Measurements from ENCODE around the gene EEFSEC.
A peak's percentile ranks its signal among the peaks of the same experiment; 100 is the strongest.

Gene EEFSEC

DNA sequence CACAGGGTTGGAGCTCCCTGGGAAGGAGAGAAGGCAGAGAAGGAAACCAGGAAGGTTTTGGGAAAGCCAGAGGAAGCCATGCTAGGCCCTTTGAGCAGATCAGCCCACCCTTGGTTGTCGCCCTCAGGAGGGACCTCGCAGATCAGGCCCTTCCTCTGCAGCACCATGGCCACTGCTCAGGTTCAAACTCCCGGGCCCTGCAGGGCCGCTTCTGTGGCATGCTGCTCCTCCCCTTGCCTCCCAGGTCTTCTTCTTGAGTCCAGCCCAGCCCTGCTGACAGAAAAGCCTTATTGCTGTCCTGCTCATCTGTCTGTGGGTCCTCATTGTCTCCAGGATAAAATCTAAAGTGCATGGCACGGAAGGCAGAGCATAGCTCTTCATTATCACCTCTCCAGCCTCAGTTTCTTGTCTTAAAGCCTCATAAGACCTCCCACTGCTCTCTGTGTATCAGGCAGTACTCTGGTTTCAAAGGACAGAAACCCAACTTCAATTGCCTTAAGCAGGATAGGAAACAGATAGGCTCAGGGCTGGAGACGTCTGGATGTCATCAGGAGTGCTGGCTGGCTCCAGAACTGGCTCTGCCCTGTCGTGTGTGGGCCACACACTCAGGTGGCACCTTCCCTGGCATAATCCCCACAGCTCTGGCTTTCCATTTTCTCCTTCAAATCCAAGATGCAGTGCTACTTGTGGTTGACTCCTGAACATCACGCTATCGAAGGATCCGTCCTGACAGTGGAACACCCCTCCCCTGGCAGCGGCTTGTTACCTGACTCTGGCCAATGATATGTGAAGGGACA, 118.5 kb downstream of the EEFSEC start:
- DNase-seq (ENCODE audit: low spot score), result peak; percentile 37

DNA sequence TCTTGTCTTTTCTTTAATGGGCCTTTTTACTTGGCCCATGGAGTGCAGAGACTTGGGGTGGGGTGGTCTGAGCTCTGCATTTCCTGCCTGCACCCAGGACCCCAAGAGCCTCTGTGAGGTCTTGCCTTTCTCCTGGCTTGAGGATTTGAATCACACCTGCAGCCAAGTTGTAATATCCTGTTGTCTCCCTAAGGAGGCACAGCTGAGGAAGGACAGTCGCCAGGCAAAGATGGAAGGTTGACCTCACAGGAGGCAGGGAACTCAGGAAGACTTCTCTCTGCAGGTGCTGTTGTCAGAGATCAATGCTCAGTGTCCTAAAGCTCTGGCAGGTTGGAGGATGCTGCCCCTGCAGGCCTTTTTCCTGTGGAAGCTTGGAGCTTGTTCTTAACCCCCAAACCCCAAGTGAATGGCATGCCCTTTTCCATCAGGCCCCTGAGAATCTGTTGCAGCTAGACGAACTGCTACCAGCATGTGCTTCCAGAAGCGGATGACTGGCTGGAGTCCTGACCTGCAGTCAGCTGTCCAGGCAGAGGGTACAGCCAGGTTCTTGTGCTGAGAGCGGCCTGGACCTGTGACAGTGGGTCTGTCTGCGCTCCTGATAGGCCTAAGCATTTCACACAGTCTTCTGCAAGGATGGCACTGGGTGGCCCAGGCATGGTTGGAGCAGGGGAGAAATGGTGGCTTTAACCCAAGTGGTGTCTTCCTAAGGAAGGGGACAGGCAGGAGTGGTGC, 120.0 kb downstream of the EEFSEC start:
- DNase-seq (ENCODE audit: low spot score), result peak; percentile 38

DNA sequence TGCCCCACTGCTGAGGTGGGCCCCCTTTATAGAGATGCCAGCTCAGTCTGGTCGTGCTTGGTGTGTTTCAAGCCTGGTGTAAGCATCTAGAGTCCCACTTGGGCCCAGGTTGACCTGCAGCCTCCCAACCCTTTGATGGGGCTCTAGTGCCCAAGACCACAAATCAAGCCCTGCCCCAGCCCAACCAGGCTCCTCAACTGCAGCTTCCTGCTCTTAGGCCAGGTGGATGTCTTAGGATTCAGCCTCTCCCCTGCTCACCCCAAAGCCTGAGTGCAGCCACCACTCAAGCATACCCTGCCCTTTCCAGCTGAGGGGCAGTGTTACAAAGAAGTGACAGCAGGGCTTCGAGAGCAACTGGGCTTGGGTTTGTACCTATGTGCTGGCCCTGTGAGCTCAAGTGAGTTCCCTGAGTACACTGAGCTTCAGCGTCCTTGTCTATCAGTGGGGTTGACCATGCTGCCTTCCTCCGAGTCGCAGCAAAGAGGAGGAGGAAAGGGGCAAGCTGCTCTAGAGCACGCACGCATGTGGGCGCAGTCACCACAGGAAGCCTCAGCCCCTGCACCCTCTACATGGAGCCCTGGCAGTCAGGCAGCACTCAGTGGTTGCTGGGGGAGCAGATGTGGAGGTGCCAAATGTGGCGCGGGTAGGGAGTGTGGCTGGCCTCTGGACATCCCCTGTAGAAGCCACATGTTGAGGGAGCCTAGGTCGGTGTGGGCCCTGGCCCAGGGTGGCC, 120.7 kb downstream of the EEFSEC start:
- DNase-seq (ENCODE audit: low spot score), result peak; percentile 39

DNA sequence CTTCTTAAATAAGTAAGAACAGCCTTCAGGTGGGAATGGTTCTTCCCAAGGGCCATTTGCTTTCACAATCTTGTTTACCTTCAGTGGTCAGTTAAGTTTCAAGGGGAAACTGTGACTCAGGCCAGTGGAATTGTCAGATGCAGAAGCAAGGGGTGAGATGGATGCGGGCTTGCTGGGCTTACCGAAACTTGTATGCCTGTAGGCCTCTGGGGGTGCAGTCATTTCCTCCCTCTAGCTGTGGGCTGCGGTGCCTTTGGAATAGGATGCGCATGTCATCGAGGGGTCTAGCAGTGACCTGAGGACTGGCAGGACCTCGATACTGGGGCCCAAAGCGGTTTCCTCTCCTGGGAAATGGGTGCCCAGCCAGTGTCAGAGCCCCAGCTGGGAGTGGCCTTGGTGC, 121.6 kb downstream of the EEFSEC start:
- DNase-seq (ENCODE audit: low spot score), result peak; percentile 46

DNA sequence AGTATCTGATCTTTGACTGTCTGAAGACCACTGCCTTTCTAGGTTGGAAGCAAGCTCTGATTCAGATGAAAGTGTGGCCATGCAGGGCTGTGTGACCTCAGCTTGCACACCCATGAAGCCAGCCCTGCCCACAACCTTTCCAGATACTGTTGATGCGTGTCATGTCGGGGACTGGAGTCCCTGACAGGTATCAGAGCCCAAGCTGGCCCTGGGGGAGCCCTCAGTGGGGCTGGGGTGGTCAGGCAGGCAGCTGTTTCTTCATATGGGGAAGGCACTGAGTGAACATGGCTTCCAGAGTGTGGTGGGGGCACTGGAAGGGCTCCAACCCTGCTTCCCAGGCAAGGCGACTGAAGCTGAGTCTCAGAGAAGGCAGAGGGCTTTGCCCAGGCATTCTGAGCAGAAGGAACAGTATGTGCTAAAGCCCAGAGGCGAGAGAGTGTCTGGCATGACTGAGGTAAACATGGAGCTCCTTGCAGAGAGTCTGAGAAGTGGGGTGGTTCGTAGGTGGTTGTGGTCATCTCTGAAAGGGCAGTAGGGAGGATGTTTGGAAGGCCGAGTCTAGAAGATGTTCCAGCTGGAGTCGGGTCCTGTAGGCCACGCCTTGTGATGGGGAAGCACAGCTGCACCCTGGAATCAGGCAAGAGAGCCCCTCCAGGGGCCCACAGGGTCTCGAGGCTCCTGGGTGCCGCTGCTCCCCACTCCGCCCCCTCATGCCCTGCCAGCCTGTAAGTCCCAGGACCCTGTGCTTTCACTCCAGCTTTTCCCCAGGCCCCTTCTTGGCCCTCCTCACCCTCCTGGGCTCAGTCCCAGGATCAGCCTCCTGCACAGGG, 122.2 kb downstream of the EEFSEC start:
- DNase-seq (ENCODE audit: low spot score), result peak; percentile 35

DNA sequence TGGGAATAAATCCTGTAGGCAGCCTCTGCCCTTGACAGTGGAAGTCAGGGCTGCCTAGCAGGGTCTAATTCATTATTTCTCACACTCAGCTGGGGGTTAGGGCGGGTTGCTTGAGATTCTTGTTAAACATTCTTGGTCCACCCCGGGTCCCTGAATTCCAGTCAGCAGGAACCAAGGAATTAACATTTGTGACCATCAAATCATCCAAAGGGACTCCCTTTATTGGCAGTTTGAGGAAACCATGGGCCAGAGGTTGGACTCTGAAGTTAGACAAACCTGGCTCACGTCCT, 122.8 kb downstream of the EEFSEC start:
- DNase-seq (ENCODE audit: low spot score), result no peak

DNA sequence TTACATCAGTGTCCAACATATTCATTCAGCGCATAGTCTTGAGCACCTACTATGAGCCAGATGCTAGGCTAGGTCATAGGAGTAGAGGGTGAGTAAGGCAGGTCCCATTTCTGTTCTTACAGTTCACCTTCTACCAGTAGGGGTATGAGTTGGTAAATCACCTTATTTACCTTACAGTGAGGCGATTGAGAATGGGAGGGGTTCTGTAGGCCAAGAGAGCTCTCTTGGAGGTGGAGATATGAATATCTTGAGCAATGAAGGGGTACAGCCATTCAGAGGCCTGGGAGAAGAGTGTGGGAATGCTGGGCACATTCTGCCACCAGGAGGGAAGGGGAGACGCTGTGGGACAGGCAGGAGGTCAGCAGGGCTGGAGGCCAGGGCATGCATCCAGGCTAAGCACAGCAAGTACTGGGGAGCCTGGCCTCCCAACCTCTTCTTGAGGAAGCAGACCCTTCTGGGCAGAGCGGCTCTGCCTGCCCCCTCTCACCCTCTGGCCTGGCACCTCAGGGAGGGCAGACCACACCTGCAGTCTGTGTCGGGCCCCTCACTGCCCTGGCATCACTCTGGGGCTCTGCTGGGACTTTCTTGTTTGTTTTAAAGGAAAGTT, 123.4 kb downstream of the EEFSEC start:
- DNase-seq (ENCODE audit: low spot score), result peak; percentile 39

DNA sequence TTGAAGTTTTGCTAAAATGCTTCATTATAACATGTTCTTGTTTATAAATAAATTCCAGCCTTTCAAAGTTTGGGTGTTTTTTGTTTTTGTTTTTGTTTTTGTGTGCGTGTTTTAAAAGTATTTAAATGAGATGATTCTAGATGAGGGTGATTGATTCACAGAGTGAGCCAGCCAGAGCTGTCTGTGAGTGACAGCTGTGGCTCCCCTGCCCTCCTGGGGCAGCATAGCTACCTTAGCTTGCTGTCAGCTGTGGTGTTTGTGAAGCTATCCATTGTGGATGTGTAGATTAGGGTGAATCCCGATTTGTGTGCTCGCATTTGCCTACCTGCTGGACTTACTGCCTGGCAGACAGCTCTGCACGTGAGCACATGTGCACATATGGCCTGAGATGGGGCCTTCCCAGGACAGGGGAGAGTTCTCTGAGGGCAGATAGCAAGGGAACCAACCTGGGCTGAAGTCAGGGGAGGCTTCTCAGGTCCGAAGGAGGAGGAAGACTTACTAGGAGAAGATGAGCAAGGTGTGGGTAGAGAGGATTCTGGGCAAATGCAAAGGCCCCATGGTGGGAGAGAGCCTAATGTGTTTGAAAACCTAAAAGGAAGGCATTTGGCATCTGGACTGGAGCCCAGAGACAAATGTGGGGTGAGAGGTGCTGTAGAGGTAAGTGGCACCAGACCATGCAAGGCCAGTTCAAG, 124.2 kb downstream of the EEFSEC start:
- peak; percentile 41 for DNase-seq (ENCODE audit: low spot score)

DNA sequence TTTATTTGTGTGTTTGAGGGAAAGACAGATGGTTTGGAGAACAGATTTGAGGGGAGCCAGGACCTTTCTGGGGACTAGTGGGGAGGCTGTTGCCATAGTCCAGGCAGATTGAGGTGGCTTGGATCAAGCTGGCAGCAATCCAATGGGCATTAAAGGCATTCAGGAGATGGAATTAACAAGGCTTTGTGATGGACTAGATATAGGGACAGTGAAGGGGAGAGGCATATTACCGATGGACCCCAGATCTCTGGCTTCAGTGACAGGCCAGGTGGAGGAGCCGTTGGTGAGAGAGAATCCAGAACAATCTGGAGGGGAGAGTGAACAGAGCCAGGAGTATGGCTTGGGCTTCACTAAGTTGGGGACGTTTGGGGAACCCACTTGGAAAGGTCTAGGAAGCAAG, 124.8 kb downstream of the EEFSEC start:
- peak; percentile 36 for DNase-seq (ENCODE audit: low spot score)

DNA sequence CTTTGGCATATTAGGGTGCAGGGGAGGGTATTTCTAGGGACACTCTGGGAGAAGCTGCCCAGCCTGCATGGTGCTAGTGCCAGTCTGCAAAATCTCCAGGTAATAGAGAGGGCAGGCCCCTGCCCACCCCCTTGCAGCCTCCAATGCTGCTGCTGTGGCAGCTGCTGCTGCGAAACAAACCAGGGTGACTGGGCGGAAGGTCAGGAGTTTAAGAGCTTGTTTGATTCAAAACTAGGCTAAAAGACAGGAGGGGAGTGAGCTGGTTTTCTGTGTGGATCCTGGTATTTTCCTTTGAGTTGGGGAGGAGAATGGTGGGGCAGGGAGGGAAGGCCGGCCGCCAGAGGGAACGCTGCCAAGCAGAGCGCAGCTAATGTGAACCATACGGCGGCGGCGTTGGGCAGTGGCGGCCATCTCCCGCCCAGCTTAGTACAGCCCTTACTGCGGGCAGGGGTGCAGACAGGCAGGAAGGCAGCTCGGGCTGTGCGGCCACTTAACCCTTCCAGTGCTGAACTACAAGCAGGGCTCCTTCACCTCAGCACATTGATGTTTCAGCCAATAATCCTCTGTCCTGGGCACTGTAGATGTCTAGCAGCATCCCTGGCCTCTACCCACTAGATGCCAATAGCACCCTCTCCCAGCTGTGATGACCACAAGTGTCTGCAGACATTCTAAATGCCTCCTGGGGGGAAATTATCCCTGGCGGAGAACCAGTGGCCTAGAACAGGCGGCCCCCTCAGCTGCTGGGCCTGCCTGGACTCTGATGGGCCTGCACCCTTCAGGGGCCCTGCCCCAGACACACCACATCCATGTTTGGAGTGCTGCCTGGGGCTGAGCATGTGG, 125.7 kb downstream of the EEFSEC start:
- DNase-seq (ENCODE audit: low spot score), result peak; percentile 84

DNA sequence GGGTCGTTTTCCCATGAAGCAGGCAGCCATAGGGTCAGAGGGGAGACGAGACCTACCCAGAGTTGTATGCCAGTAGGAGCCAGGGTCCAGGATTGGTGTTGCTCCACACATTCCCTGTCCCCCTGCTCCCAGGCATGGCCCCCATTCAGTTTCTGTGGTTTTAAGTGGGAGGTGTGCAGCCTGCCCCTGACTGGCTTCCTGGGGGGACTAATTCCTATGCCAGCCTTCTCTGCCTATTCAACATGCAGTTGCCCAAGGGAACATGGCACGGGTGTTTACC, 126.3 kb downstream of the EEFSEC start:
- DNase-seq (ENCODE audit: low spot score), result peak; percentile 40

DNA sequence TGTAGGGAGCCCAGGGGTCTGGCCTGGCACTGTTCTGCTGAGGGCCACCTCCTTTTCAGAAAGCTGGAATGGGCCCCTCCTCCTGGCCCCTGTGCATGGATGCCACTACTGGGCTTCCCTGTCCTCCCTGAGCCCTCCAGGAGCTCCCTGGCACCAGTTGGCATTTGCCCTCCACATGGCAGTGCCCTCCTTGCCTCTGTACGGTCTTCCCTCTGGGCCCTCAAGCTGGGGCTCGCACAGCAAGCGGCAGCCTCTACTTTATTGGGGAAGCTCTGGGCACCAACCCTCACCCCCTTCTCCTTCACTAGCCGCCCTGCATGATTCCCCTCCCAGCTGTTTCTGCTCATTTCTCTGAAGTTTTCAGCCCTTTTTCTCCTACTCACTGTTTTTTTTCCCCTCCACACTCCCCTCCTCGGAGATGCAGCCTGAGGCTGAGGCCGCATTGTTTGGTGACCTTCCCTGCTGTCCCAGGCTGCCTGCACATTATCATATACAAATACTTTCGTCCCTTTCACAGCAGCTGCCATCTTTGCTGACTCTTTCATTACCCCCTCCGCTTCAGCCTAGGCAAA, 127.3 kb downstream of the EEFSEC start:
- peak; percentile 62 for DNase-seq (ENCODE audit: low spot score)

DNA sequence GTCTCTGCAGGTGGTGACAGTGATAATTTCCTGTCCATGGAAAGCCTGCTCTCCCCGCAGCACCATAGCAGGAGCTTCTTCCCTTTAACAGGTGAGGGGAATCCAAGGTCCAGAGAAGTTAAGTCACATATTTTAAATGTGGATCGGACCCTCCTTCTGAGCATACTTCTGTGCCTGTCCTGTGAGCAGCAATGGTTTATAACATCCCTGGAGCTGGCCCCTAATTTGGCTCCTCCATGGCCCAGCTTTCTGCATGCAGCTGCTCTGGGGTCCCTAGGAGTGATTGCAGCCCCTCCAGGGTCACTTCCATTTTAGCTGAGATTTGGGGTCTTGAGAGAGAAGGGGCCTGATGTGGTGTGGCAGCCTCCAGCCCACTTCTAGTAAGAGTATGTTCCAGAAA, 127.8 kb downstream of the EEFSEC start:
- DNase-seq (ENCODE audit: low spot score), result peak; percentile 40

DNA sequence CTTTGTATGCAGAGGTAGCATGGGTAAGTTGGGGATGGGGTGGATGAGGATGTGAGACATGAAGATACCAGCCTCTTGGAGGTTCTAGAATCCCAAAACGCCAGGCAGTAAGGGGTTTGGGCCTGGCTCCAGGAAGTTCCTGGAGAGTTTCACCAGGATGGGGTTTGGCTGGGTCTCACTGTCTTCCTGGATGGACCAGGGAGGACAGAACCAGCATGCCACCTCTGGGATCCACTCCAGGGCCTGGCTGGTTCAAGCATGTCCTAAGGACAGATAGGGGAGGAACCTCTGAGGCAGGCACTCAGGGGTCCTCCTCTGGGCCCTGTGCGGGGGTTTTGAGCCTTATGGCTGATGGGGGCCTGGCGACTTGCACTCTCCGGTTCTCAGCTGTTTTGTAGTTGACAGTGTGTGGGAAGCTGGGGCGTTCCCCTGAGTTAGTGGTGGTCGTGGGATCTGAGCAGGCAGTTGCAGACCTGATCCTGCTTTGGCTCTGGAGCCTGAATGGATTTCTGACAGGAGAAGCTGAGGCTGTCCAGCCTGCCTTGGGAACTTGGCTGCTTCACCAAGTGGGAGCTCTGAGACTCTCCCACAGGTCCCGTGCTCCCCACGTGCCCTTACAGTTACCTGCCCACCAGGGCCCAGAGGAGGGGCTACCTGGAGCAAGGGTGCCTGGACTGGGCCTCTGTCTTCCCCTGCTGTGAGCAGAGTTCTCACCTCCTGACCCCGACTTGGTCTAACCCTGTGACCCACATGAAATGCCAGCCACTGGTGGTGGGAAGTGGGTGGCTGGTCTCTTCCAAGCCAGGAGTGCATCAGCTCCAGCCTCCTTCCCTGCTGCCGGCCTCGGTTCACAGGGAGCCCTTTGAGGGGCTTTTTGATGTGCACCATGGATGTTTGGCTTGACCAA, 128.4 kb downstream of the EEFSEC start:
- DNase-seq (ENCODE audit: low spot score), result peak; percentile 45

DNA sequence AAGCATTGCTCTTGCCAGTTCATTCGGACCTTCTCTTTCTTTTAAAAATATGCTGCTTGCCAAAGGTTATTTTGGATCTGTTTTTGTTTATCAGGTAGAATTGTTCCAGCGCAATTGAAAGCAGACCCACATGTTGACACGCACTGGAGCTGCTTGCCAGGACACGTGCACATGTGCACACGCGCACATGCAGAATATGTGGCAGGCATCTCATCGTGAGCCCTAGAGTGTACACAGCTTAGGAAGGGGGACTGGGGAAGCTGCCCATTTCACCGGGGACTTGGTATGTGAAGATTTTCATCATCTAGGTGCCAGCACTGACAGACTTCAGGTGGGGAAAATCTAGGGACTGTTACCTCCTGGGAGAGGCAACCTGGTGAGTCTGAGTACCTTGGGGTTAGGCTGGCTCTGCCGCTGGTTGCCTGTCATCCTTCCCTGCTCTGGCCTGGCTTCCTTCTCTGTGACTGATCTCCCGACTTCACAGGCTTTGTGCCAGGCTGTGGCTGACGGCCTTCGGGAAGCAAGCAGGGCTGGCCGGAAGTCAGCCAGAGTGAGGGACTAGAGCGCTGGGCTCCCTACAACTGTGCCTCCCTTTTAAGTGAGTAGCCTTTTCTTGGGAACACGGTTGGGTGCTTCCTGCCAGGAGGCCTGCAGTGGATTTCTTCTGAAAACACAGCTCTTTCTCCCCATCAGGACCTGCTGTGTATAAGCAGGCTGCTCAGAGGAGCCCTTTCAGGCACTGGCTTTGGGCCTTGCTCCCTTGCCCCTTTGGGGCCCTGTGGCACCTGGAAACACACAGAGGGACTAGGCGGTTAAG, 129.3 kb downstream of the EEFSEC start:
- peak; percentile 50 for DNase-seq (ENCODE audit: low spot score)

DNA sequence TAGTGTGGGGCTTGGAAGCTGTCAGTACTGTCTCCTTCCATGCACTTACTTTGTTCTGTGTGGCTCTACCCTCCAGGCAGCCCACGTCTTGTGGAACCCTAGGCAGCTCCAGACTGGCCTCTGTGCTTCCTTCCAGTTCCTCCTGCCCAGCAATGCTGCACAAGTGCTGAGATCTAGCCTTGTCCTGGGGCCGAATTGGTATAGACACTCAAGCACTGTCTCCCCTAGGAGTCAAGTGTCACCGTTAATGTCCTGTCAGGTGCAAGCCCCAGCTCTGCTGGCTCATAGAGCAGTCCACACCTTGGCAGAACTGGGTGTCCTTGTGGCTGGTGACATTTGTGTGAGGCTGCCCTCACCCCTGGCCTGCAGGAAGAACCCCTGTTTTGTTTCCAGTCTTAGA, 130.1 kb downstream of the EEFSEC start:
- peak; percentile 39 for DNase-seq (ENCODE audit: low spot score)

DNA sequence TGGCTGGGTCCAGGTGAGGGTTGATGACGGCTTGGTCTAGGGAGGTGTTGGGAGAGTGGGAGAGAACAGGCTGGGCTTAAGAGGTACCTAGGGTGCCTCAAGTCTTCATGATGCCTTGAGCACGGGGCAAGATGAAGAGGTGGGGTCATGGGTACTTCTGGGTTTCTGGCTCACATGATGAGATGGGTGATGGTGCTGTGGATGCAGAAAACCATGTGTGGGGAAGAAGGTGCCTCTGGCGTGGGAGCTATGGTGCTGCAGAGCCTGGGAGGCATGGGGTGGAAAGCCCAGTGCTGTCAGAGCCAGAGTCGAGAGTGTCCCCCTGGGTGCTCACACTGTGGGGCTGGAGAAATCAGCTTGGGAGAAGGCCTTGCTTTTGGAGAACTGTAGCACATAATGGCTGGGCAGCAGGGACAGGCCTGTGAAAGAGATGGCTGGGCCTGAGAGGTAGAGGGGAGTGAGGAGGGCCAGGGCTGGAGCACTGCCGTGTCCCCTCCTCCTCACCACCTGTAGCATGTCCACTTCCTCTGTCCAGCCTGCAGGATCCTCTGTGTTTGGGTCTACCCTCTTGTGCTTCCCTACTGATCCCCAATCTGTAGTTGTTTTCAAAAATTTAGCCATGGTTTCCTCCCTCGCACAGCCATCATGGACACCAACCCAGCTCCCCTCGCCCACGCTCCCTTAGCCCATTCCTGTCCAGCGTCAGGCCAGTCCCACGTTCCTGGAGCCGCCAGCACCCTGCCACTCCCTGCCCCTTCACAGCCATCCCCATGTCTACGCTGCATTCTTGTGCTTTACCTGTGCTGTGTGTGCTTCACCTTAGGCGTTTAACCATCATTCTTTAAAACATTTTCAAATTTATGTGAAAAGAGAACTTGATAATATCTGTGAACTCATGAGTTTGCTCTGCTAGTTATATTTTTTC, 132.0 kb downstream of the EEFSEC start:
- DNase-seq (ENCODE audit: low spot score), result peak; percentile 27
